ENCODE measurements around the gene NEAT1. TPM values are rescaled to one million over a fixed set of nuclear protein-coding genes. Genes with fewer than 3 reads are reported as not detected.

The NEAT1 gene
- total and polyA plus RNA-seq, 9 of the 15 experiments (the other 6 are each of a cell fraction or from before 2014, with no cell fraction given): 20.1 to 389 (median 62.8) TPM

DNA sequence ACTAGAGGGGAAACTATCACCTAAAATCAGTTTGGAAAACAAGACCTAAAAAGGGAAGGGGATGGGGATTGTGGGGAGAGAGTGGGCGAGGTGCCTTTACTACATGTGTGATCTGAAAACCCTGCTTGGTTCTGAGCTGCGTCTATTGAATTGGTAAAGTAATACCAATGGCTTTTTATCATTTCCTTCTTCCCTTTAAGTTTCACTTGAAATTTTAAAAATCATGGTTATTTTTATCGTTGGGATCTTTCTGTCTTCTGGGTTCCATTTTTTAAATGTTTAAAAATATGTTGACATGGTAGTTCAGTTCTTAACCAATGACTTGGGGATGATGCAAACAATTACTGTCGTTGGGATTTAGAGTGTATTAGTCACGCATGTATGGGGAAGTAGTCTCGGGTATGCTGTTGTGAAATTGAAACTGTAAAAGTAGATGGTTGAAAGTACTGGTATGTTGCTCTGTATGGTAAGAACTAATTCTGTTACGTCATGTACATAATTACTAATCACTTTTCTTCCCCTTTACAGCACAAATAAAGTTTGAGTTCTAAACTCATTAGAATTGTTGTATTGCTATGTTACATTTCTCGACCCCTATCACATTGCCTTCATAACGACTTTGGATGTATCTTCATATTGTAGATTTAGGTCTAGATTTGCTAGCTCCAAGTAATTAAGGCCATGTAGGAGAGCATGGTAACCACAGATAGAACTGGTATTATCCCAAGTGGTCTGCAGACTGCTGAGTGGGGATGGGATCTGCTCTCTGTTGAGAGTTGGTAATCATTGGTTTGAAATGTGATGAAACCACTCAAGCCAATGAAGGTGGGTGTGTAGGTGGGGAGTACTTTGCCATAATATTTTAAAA is 3.6 kb downstream of the NEAT1 start (continued):
- TF ChIP-seq, protein P1, sequence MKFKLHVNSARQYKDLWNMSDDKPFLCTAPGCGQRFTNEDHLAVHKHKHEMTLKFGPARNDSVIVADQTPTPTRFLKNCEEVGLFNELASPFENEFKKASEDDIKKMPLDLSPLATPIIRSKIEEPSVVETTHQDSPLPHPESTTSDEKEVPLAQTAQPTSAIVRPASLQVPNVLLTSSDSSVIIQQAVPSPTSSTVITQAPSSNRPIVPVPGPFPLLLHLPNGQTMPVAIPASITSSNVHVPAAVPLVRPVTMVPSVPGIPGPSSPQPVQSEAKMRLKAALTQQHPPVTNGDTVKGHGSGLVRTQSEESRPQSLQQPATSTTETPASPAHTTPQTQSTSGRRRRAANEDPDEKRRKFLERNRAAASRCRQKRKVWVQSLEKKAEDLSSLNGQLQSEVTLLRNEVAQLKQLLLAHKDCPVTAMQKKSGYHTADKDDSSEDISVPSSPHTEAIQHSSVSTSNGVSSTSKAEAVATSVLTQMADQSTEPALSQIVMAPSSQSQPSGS (CRISPR knock-in tag; IDR thresholded peaks at IDR 0.05): no peak
- peak; percentile 58; the same call in 1 of the 2 replicates for TF ChIP-seq POLR2G (IDR thresholded peaks at IDR 0.05; ENCODE audit: low read depth, low read length)
- TF ChIP-seq BACH1 (tag; IDR thresholded peaks at IDR 0.05): peak; percentile 36; the same call in 1 of the 2 replicates
- TF ChIP-seq, protein P2, sequence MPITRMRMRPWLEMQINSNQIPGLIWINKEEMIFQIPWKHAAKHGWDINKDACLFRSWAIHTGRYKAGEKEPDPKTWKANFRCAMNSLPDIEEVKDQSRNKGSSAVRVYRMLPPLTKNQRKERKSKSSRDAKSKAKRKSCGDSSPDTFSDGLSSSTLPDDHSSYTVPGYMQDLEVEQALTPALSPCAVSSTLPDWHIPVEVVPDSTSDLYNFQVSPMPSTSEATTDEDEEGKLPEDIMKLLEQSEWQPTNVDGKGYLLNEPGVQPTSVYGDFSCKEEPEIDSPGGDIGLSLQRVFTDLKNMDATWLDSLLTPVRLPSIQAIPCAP (CRISPR knock-in tag; IDR thresholded peaks at IDR 0.05; ENCODE audit: borderline replicate concordance): no peak
- TF ChIP-seq ZKSCAN3 (CRISPR knock-in tag; IDR thresholded peaks at IDR 0.05): no peak
- no peak for TF ChIP-seq ZEB2 (IDR thresholded peaks at IDR 0.05)
- TF ChIP-seq, protein P3, sequence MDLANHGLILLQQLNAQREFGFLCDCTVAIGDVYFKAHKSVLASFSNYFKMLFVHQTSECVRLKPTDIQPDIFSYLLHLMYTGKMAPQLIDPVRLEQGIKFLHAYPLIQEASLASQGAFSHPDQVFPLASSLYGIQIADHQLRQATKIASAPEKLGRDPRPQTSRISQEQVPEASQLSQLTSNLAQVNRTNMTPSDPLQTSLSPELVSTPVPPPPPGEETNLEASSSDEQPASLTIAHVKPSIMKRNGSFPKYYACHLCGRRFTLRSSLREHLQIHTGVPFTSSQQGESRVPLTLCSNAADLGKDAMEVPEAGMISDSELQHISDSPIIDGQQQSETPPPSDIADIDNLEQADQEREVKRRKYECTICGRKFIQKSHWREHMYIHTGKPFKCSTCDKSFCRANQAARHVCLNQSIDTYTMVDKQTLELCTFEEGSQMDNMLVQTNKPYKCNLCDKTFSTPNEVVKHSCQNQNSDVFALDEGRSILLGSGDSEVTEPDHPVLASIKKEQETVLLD (IDR thresholded peaks at IDR 0.05): no peak
- no peak for TF ChIP-seq PTTG1 (tag; IDR thresholded peaks at IDR 0.05; ENCODE audit: low read depth)
- no peak for TF ChIP-seq ZNF197 (CRISPR knock-in tag; IDR thresholded peaks at IDR 0.05; ENCODE audit: low read depth)
- no peak for TF ChIP-seq TAF7 (tag; IDR thresholded peaks at IDR 0.05)
- TF ChIP-seq ZBTB17 (CRISPR knock-in tag; IDR thresholded peaks at IDR 0.05): no peak
- TF ChIP-seq, protein P4, sequence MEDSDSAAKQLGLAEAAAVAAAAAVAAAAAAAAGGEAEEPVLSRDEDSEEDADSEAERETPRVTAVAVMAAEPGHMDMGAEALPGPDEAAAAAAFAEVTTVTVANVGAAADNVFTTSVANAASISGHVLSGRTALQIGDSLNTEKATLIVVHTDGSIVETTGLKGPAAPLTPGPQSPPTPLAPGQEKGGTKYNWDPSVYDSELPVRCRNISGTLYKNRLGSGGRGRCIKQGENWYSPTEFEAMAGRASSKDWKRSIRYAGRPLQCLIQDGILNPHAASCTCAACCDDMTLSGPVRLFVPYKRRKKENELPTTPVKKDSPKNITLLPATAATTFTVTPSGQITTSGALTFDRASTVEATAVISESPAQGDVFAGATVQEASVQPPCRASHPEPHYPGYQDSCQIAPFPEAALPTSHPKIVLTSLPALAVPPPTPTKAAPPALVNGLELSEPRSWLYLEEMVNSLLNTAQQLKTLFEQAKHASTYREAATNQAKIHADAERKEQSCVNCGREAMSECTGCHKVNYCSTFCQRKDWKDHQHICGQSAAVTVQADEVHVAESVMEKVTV (CRISPR knock-in tag; IDR thresholded peaks at IDR 0.05): no peak
- peak; percentile 51 for TF ChIP-seq HNRNPH1 (optimal IDR thresholded peaks at IDR 0.05; ENCODE audit: low read depth, low read length)
- no peak for TF ChIP-seq SAP30 (IDR thresholded peaks at IDR 0.05; ENCODE audit: borderline replicate concordance, insufficient read depth, low read depth, low read length, poor library complexity, severe bottlenecking)
- no peak; the same call in 1 of the 2 replicates for TF ChIP-seq KAT7 (CRISPR knock-in tag; IDR thresholded peaks at IDR 0.05; ENCODE audit: borderline replicate concordance)
- no peak for TF ChIP-seq ZNF445 (CRISPR knock-in tag; IDR thresholded peaks at IDR 0.05; ENCODE audit: low read depth)
- TF ChIP-seq TAF15 (IDR thresholded peaks at IDR 0.05; ENCODE audit: low read depth, low read length): no peak
- TF ChIP-seq NFRKB (IDR thresholded peaks at IDR 0.05; ENCODE audit: low read depth): no peak; the same call in 1 of the 2 replicates
- no peak for TF ChIP-seq HDAC3 (IDR thresholded peaks at IDR 0.05; ENCODE audit: borderline replicate concordance, partially characterized antibody)
- TF ChIP-seq XRCC3 (IDR thresholded peaks at IDR 0.05): no peak
- peak; percentile 5 for TF ChIP-seq ELF4 (CRISPR knock-in tag; IDR thresholded peaks at IDR 0.05)
- TF ChIP-seq, protein P5, sequence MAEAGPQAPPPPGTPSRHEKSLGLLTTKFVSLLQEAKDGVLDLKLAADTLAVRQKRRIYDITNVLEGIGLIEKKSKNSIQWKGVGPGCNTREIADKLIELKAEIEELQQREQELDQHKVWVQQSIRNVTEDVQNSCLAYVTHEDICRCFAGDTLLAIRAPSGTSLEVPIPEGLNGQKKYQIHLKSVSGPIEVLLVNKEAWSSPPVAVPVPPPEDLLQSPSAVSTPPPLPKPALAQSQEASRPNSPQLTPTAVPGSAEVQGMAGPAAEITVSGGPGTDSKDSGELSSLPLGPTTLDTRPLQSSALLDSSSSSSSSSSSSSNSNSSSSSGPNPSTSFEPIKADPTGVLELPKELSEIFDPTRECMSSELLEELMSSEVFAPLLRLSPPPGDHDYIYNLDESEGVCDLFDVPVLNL (CRISPR knock-in tag; IDR thresholded peaks at IDR 0.05; ENCODE audit: low read depth): no peak

All from K562 (cell line).